HG02798 (cell line): Measurements from ENCODE around the gene PLCB4.
"Not testable (repeated sequence)": the region's sequence is repeated elsewhere in the genome, so short reads cannot be mapped to it uniquely, and the experiment has no call there.

Source experiments
- ATAC-seq: cut with Tn5 transposase; IDR thresholded peaks from one replicate; pipeline ENCODE4 v1.9.1; 2021; ENCODE audit warnings: mild to moderate bottlenecking; ENCODE audit not compliant: unreplicated experiment, poor library complexity

PLCB4 gene

DNA sequence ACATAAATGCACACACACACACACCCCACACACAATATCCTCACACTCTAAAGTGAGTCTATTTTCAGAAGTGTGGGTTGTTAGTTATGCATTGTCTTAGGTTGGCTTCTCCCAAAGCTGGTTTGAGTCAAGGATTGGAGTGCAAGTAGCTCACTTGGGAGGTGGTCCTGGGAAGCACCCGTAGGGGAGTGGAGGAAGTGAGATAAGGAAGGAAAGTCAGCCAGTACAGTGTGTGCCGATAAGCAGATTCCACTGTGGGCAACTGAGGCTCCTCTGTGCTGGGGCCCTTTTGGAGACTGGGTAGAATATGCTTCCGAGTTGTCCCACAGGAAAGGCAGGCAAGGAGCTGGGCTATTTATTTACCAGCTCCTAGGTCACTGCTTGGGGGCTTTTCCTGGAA is 67.2 kb downstream of the PLCB4 start:
- ATAC-seq: no peak

DNA sequence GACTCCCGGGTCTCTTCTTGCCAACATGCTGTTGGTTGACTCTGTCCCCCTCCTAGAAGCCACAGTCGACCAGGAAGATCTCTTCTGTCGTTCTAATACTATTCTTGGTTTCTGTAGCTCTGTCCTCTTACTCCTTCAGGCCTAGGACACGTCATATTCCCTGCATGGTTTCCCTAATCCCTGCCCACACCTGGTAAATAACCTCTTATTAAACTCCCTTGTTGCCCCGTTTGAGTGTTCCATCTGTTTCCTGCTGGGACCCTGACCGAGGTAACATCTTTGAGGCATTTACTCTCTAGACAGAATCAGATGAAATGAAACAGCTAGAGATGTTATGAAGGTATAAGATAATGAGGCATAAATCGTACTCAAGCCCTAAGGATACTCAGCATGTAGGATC is 68.1 kb downstream of the PLCB4 start:
- no peak for ATAC-seq

DNA sequence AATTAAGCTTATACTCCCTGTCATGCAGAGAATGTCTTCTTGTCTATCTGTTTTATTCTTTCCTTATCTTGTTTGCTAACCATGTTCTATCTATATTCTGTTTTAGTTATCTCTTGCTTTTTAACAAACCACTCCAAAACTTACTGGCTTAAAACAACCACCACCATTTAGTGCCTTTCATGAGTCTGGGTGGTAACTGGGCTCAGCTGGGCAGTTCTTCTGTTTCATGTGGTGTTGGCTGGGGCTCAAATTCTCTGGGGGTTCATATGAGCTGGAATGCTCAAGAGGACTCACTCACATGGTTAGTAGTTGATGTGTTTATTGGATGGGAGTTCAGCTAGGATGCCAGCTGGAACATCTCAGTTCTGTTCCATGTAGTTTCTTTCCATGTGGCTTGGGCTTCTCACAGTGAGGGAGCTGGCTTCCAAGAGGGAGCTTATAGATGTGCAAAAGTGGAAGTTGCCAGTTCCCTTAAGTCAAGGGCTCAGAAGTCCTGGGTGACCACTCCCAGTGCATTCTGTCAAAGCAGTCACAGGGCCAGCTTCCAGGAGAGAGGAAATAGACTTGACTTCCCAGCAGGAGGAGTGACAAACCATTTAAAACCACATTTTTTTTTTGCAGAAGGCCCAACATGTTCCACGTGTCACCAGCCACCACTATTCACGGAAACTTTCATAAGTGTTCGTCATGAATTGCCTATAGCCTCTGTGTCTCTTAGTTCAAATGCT is 70.4 kb downstream of the PLCB4 start:
- no peak for ATAC-seq

DNA sequence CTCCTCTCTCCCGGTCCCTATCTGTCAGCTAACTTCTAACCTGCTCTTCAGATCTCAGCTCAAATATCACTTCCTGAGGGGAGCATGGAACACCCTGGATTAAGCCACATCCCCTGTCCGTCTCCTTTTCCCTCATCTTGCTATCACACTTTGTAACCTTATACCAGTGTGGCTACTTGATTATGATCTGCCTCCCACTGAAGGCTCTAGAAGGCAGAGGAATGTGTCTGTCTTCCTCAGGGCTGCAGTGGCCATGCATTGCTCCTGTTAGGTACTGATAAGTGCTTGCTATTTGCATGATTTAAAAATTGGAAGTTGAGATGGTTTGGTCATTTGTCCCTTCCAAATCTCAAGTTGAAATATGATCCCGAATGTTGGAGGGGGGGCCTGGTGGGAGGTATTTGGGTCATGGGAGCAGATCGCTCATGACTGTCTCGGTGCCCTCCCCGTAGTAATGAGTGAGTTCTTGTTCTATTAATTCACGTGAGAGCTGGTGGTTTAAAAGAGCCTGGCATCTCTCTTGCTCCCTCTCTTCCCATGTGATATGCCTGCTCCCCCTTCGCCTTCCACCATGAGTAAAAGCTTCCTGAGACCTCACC is 71.4 kb downstream of the PLCB4 start:
- no peak for ATAC-seq

DNA sequence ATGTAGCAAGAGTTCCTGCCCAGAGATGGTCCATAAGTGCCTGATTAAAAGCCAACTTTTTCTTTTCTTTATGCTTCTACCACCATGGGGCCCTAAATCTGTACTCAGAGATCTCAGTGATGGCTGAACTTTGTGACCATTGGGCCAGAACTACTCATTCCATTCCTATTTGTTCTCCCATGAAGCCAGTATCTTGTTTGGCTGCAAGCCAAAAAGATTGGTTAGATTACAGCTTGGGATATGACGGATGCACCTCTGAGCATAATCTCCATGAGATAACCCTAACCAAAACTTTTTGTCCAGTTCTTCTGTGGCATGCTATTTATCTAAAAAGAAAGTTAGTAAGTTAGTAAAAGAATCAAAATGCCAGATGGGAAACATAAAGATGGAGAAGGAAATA is 72.2 kb downstream of the PLCB4 start:
- no peak for ATAC-seq

DNA sequence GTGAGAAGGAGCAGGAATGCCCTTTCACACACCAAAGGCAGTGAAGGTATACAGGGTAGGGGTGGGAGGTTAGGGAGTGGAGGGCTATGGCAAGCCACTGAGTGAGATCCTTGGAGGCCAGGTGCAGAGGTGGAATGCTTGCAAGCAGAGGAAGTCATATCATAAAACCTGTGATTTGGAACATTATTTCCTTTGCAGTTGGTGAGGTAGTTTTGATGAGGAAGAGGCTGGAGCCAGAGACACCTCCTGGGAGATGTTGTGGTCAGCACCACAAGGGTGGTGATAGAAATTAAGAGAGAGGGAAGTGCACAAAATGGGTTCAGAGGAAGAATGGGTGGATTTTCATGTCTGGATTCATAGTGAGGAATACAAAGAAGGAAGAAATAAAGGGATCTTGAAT is 73.0 kb downstream of the PLCB4 start:
- ATAC-seq: no peak

DNA sequence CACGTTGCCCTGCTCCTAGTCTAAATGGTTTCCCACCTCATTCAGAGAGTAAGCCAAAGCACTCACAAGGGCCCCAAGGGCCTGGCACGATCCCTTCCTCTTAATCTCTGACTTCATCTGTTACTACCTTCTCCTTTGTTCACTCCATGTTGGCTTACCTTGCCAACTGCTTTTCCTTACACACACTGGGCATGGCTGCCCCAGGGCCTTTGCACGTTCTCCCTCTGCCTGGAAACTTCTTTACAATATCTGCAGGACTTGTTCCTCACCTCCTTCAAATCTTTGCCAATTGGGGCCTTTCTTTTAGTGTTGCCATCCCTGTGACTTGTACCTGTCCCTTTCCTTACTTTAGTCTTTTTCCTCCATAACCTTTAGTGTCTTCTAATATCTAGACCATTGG is 73.9 kb downstream of the PLCB4 start:
- ATAC-seq: no peak

DNA sequence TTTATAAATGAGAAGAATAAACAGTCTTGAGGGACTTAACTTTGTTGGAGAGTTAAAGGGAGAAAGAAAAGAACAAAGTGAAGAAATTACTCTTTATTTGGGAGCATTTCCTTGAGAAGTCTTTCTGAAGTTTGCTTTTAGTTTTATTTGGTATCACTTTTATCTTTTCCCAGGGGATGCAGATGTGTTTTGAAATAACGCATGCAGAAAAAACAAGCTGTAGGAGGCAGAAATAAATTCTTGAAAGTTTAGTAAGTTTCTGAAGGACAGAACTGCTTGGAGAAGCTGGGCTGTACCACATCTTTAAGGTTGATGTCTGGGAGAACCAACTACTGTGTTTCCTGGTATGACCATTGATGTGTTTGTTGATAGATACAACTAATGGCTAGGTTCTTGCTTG is 75.0 kb downstream of the PLCB4 start:
- no peak for ATAC-seq

DNA sequence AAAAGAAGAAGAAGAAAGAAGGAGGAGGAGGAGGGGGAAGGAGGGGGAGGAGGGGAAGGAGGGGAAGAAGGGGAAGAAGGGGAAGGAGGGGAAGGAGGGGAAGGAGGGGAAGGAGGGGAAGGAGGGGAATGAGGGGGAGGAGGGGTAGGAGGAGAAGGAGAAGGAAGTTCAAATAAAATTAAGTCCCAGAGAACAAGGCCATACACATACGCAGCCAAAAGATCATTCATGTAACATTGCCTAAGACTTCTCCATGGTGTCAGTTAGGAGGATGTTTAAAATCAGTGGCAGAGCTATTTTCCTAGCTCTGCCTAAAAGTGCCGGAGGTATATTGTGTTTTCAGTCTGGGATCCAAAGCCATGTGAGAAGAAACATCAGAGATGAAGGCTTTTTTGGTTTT is 75.8 kb downstream of the PLCB4 start:
- no peak for ATAC-seq

DNA sequence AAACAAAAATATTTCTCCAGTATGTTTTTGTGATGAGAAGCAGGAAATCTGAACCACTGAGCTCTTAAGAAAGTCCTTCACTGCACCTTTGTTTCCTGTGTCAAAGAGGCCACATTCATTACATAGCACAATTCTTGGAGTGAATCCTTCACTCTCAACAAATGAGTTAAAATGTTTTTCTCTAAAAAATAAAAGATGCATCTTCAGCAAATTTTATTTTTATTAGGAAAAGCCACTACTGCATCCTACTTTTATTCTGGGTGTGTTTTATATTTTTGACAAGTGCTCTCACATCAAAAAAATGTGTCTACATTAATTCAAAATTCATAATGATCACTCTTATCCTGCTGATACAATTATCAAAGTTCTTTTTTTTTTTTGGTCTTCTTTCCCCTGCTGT is 76.3 kb downstream of the PLCB4 start:
- no peak for ATAC-seq

DNA sequence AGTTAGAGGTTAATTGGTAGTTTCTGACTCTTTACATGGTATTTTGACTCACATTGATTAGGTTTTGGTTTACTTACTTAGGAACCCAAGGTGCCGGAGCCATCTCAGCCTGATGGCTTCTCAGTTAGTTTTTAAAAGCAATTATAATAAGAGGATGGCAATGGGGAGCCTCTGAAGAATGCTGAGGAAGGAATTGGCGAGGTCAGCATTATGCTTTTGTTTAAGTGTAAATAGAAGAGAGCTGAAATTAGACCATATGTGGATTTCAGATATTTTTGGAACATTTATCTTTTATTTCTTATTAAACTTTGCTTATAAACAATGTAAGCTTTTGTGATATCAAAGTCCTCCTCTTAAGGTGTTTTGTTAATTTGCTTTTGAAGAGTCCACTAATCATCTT is 77.8 kb downstream of the PLCB4 start:
- ATAC-seq: no peak

DNA sequence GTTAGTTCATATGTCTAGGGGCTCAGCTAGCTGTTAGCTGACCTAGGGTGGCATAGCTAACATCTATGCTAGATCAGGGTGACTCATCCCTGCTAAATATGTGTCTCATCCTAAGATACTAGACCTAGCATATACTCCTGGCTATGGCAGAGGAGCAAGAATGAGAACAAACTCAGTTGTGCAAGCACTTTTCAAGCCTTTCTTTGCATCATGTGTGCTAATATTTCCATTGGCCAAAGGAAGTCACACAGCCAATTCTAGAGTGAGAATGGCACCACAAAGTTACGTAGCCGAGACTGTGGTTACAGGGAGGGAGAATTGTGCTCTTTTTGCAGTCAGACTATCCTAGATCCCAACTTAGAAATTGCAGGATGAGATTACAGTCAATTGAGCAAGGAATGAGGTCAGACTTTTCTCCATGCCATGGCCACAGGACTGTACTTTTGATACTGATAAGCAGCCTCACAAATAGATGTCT is 78.7 kb downstream of the PLCB4 start:
- no peak for ATAC-seq

DNA sequence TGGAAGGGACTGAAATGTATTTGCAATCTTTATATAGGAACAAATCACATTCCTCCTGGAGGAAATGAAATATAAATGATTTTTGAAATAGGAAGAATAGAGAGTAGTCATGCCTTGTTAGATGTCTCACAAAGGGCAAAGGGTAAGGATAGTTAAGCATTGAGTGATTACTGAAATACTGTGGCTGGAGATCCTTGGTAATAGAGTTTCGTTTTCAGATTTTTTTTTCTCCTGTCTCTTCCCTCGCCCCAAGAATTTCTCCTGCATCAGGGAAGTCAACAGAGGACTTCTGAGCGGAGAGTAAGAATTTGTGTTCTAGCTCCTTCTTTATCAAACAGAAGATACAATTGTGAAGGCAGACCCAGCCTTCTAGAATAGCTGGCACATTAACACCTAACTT is 79.4 kb downstream of the PLCB4 start:
- ATAC-seq: no peak

DNA sequence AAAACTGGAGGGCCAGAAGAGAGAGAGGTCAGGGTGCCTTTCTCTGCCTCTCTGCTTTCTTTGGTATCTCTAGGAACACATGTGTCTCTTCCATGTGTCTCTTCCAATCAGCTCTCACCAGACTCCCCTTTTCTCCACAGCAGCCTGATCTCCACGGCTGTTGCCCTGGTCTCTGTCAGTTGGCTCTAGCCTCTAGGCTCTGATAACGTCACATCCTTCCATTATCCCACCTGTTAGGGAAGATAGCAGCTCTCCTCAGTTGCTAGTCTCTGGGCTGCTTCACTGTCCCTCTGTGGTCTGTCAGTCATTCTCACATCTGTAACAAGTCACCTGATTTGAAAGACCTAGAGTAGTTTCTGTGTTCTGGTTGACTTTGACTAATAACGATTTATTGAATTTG is 80.2 kb downstream of the PLCB4 start:
- no peak for ATAC-seq

DNA sequence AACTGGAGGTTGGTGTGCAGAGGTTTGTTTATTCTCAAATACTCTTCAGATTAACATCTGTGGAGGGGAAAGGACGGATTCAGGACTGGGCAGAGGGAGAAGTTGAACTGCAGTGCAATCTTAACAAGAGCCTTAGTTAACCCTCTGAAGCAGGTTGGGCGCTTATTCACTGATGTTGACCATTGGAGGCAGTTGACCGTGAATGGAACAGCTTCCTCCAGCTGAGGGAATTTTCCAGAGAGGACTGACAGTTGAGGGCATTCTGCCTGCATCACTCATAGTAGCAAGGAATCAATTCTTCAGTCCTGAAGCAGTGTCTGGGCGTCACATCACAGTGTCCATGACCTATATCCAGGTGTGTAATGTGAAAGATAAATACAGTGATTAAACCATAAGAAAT is 80.9 kb downstream of the PLCB4 start:
- ATAC-seq: no peak

DNA sequence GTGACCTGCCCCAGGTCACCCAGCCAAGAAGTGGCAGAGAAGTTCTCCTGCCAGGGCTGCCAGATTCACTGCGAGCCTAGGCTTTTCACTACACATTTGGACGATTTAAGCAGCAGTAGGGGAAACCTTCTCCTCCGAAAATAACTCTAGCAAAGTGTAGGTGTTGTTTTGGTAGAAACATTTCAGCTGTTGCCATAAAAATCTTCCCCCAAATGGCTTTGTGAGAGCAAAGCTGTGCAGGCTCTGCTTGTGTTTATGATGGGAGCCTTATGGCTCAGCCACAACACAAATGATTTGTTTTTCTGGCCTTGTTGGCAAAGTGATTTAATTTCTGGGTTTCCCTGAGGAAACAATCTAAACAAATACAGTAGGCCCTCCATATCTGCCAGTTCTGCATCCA is 81.8 kb downstream of the PLCB4 start:
- ATAC-seq: no peak

DNA sequence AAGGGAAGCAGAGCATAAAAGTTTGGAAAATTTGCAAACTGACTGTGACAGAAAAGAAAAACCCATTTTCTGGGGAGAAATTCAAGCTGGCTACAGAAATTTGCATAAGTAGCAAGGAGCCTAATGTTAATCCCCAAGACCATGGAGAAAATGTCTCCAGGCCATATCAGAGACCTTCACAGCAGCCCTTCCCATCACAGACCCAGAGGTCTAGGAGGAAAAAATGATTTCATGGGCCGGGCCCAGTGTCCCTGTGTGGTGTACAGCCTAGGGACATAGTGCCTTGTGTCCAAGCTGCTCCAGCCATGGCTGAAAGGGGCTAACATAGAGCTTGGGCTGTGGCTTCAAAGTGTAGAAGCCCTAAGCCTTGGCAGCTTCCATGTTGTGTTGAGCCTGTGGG is 83.3 kb downstream of the PLCB4 start:
- not testable (repeated sequence) for ATAC-seq

DNA sequence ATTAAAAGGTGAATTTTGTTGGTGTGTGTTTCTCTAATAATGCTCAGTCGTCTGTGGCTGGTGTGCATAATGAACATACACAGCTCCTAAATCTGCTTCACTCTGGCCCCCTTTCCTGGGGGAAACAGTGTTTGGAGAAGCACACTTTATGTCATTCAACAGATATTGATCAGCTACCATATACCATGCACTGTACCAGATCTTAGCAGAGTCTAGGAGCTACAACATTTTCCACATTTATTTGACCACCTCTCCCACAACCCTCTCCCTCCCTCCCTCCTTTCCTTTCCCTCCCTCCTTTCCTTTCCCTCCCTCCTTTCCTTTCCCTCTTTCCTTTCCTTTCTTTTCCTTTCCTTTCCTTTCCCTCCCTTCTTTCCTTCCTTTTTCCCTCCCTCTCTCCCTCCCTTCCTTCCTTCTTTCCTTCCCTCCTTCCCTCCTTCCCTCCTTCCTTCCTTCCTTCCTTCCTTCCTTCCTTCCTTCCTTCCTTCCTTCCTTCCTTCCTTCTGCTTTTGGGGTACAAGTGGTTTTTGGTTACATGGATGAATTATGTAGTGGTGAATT is 85.7 kb downstream of the PLCB4 start:
- no peak for ATAC-seq

DNA sequence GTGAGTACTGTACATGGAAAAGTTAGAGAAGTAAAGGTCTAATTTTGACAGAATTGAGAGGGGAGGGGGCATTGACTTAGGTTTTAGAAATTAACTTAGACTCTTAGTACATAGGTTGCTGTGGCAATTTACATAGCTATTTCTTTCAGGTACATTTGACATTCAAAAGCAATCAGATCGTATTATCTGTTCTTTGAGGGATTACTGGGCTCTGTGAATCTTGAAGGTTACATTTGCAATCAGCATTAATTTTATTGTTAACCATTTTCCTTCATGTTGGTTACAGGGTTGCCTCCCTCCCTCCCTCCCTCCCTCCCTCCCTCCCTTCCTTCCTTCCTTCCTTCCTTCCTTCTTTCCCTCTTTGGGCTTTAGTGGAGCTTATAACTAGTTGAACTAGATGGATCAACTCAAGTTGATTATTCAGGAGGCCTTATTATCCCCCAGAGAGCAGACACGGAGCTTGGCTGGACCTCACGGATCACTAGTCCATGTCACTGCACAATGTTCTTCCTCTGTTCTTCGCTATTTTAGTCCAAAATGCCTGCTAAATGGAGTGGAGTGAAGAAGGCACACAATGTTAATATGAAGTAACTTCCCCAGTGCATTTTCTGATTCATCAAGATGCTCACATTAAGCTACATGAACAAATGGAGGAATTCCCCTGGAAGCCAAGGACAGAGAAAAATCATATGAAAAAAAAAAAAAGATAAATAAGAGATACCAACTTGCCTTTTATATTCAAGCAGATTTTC is 87.8 kb downstream of the PLCB4 start:
- no peak for ATAC-seq

DNA sequence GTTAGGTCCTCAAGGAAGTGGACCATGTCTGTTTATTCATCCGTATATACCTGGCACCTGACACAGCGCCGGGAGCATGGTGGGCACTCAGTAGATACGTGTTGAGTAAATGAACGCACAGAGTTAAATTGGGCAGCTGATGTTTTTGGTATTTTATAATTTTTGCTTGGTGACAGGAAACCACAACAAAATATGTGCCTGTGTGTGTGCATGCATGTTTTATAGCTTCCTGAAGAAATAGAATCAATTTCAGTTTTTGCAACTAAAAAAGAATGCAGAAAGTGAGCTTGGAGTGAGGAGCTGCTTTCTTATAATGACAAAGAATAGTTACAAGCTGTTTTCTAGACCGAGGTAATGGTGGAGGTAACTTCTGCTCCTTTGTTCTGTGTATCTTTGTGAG is 91.4 kb downstream of the PLCB4 start:
- ATAC-seq: no peak

DNA sequence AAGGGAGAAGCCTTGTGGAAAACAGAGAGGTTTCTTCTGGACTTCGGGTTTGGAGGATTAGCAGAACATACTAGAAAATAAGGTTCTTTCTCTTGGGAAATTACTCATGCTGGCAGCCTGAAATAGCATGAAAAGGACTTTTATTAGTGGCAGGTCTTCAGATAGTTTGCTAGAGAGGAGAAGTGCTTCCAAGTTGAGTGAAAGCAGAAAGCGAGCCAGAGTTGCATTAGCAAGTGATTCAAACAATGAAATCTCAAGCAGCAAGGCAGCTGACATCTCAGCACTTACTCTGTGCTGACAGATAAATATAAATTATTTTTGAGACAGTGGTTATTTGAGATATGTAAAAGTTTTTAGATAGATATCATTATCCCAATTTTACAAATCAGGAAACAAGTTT is 91.9 kb downstream of the PLCB4 start:
- no peak for ATAC-seq
